ENCODE results near the gene AP2A2. TPM values are rescaled to one million over a fixed set of nuclear protein-coding genes. Genes with fewer than 3 reads are reported as not detected.

Gene AP2A2
- total RNA-seq, 1 donor from 2014 or later = 91.4 TPM

- Histone ChIP-seq H3K27me3 (ENCODE audit: control insufficient read depth, insufficient read depth, low read length) (no peaks in the 10 kb centered on the region), H3K36me3 (ENCODE audit: control insufficient read depth, insufficient read depth, low read length) (peaks cover 3% of the 10 kb centered on the region), H3K4me3 (ENCODE audit: low read depth, low read length) (no peak overlapping the region)
- no peak for TF ChIP-seq CTCF (IDR thresholded peaks at IDR 0.05; ENCODE audit: insufficient read depth, low read length, poor library complexity, severe bottlenecking)
- DNase-seq (ENCODE audit: low read depth) = no peak
Measured at GRCh38 chr11:895331-896110, 30.1 kb upstream of the AP2A2 start.

DNA sequence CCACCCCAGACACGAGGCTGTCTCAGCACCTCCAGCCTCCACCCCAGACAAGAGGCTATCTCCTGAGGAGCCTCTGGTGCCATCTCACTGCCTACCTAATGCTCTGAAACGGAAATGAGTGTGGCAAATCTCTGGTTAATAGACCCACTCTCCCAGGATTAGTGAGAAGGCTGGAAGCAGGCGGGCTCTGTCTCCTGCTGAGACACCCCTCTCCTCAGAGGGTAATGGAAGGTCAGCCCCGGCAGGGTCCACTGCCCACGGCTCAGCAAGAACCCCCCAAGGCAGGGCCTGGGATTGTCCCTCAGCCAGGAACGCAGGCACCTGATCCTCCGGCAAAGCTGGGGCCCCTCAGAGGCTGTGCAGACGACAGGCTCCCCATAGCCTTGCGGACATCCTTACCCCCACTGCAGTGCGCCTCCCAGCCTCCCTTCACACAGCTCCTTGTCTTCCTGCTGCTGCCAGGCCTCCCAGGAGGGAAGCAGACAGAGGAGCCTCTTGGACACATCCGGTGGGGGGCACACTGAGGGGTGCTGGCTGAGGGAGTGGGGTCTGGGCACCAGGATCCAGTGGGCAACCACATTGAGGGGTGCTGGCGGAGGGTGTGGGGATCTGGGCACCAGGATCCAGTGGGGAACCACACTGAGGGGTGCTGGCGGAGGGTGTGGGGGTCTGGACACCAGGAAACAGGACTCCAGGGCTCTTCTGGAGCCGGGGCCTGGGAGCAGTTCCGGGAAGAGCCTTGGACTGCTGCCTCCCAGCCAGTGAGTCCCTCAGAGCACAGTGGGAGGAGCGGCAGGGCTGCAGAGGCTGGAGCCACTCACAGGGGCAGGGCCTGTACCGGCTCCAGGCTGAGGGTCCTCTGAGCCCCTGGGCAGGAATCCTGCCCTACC is 28.2 kb upstream of the AP2A2 start:
- Histone ChIP-seq H3K4me3 (ENCODE audit: low read depth, low read length) (no peak overlapping the region), H3K36me3 (ENCODE audit: control insufficient read depth, insufficient read depth, low read length) (peaks cover 4% of the 10 kb centered on the region), H3K27me3 (ENCODE audit: control insufficient read depth, insufficient read depth, low read length) (no peaks in the 10 kb centered on the region)
- TF ChIP-seq CTCF (IDR thresholded peaks at IDR 0.05; ENCODE audit: insufficient read depth, low read length, poor library complexity, severe bottlenecking) = no peak
- DNase-seq (ENCODE audit: low read depth) = no peak

DNA sequence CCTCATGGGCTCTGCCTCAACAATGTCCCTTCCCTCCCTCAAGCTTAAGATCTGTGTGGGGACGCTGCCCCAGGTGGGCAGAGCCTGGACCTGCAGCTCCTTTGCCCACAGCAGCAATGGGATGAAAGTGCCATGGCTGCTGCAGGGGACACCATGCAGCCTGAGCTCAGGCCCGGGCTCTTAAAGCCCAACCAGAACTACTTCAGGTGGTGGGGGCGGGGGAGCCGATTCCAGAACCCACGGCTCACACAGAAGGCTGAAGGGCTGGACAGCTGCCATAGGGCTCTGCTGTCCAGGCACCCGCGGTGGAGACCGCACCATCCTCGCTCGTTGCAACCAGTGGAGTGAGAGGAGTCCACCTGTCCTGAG is 27.5 kb upstream of the AP2A2 start:
- peak; percentile 54 for TF ChIP-seq CTCF (IDR thresholded peaks at IDR 0.05; ENCODE audit: insufficient read depth, low read length, poor library complexity, severe bottlenecking)
- peaks cover 4% of the 10 kb centered on the region for H3K36me3 ChIP-seq (ENCODE audit: control insufficient read depth, insufficient read depth, low read length)
- H3K27me3 ChIP-seq (ENCODE audit: control insufficient read depth, insufficient read depth, low read length) = no peaks in the 10 kb centered on the region
- no peak overlapping the region for H3K4me3 ChIP-seq (ENCODE audit: low read depth, low read length)
- DNase-seq (ENCODE audit: low read depth) = no peak

GRCh38 chr11:898540-899190 is 27.0 kb upstream of the AP2A2 start:
- Histone ChIP-seq H3K27me3 (ENCODE audit: control insufficient read depth, insufficient read depth, low read length) (no peaks in the 10 kb centered on the region), H3K4me3 (ENCODE audit: low read depth, low read length) (no peak overlapping the region), H3K36me3 (ENCODE audit: control insufficient read depth, insufficient read depth, low read length) (peaks cover 4% of the 10 kb centered on the region)
- peak; percentile 32 for TF ChIP-seq CTCF (IDR thresholded peaks at IDR 0.05; ENCODE audit: insufficient read depth, low read length, poor library complexity, severe bottlenecking)
- no peak for DNase-seq (ENCODE audit: low read depth)

DNA sequence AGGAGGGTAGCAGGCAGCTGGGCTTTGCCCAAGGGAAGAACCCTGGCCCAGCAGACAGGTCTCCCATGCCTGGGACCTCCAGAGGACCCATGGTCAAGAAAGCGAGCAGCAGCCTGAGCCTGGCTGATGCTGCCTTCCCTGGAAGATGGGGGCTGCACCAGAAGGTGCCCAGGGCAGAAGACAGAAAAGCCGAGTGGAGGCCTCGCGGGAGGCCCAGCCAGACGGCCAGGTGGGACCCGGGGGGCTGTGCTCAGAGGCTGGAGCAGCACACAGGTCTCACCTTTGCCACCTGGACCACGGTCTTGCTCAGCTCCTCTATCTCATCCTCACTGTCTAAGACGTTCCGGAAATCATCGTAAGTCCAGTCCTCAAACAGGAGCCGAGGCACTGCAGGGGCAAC is 25.9 kb upstream of the AP2A2 start:
- no peak for TF ChIP-seq CTCF (IDR thresholded peaks at IDR 0.05; ENCODE audit: insufficient read depth, low read length, poor library complexity, severe bottlenecking)
- Histone ChIP-seq H3K27me3 (ENCODE audit: control insufficient read depth, insufficient read depth, low read length) (no peaks in the 10 kb centered on the region), H3K4me3 (ENCODE audit: low read depth, low read length) (no peak overlapping the region), H3K36me3 (ENCODE audit: control insufficient read depth, insufficient read depth, low read length) (peaks cover 5% of the 10 kb centered on the region)
- DNase-seq (ENCODE audit: low read depth) = no peak
